Ramos (cell line): ENCODE measurements around the gene CRY1.

Source experiments
- in situ Hi-C: fragments of 300-500 bp; cut with MboI; formaldehyde crosslinking; loops from one replicate; pipeline ENCODE4 v1.14.3; 2022; ENCODE audit warnings: low sequenced_read_pairs; ENCODE audit not compliant: unreplicated experiment

Gene CRY1

DNA sequence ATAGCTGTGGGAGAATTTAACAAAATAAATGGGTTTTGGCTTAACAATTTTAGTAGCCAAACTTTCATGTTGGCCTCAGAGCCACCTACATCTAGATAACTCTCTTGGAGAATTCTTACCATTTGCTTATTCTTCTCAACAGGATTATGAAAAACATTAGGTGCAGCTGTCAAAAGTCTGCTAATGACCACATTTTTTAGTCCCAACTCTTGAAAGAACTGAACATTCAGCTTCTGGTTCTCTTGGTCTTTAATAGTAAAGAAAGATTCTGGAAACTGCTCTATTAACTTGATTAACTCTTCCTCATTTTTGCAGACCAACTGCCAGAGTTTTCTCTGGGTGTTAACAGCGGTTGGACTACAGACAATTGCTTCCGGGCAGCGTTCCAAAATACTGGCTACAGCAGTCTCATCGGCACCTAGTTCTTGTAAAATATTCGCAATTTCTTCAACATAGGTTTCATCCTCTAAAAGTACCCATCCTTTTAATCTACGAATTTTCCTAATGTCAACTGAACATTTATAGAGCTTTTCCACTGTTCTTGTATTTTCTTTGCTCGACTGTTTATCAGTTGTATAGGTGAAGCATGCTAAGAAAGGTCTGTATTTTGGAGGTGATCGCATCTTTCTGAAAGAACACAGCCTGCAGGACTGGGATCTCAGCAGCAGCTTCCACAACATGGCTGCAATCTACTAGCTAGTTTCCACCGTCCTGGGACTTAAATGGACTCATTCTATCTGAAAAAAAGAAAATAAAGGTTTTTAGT, 115.1 kb downstream of the CRY1 start:
- in situ Hi-C loops = no loop called here

DNA sequence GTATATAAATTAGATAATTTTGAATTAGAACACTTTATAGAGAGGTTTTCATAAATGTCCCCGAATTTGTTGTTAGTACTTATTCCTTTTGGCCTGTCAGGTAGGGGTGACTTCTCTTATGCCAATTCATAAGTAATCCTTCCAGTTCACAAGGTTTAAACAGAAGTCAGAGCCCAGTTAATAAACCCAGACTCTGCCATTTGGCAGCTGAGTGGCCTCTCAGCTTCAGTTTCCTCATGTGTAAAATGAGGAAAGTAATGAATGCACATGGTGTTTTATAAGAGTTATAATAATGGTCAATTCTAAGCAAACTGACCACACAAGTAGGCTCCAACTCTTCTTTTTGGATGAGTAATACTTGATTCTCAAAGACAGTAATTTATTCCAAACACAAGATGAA, 116.7 kb downstream of the CRY1 start:
- in situ Hi-C loops = no loop called here

GRCh38 chr12:106975993-106976658, 117.2 kb downstream of the CRY1 start:
- in situ Hi-C loops = no loop called here

GRCh38 chr12:106975098-106975497, 118.3 kb downstream of the CRY1 start:
- in situ Hi-C loops = no loop called here

DNA sequence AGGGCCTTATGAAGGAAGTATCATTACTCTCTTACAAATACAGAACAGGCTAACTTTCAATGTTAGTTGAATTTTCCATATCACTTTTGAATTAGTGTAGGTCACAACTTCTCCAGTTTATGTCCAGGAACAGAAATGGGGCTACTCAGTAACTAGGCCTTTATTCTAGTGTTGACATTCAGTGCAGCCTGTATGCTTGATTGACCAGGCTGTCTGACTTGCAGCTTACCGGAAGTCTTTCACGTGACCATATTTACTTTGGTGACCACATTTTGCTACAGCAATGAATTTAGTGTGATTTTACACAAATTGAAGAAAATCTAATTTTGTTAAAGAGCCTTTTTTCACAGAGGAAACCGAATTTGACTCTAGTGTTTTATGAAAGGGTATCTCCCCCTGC, 118.8 kb downstream of the CRY1 start:
- in situ Hi-C loops = loop anchor here (25.0 kb wide), 1 partner anchor 1663 kb away; the partner anchor contains the start of gene SELPLG

GRCh38 chr12:106973545-106973944, 119.8 kb downstream of the CRY1 start:
- in situ Hi-C loops = loop anchor here (25.0 kb wide), 1 partner anchor 1664 kb away; the partner anchor contains the start of gene SELPLG

DNA sequence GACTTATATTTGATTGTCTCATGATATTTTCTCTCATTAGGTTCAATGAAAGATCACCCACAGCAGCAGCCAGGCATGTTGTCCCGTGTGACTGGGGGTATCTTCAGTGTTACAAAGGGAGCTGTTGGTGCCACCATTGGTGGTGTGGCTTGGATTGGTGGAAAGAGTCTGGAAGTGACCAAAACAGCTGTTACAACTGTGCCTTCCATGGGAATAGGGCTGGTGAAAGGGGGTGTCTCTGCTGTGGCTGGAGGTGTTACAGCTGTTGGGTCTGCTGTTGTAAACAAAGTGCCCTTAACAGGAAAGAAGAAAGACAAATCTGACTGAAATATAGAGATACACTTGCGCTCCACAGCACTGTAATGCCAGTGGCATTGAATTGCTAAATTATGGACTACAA, 122.3 kb downstream of the CRY1 start:
- in situ Hi-C loops = loop anchor here (25.0 kb wide), 1 partner anchor 1666 kb away; the partner anchor contains the start of gene SELPLG

GRCh38 chr12:106964526-106964925, 128.8 kb downstream of the CRY1 start:
- in situ Hi-C loops = loop anchor here (25.0 kb wide), 1 partner anchor 1673 kb away; the partner anchor contains the start of gene SELPLG

DNA sequence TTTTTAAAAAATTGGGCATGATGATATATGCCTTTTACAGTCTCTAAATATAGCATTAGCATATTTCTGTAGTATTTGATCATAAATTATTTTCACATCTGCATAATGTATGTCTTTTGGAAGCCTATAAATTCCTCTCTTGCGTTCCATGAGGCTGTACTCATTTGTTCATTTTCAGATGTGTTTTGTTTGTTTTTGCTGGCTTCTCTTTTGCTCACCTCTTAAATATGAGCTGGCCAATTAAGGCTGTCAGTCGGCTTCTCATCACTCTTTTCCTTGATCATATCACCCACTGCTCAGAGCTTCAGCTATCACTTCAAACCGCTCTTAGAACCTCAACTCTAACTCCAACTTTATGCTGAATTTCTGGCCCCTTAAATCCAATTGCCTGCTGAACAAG, 131.1 kb downstream of the CRY1 start:
- in situ Hi-C loops = loop anchor here (25.0 kb wide), 1 partner anchor 1675 kb away; the partner anchor contains the start of gene SELPLG

GRCh38 chr12:106960443-106960842, 132.9 kb downstream of the CRY1 start:
- in situ Hi-C loops = loop anchor here (25.0 kb wide), 1 partner anchor 1677 kb away; the partner anchor contains the start of gene SELPLG

GRCh38 chr12:106957583-106957982, 135.8 kb downstream of the CRY1 start:
- in situ Hi-C loops = loop anchor here (25.0 kb wide), 1 partner anchor 1680 kb away; the partner anchor contains the start of gene SELPLG

GRCh38 chr12:106956048-106956578, 137.2 kb downstream of the CRY1 start:
- in situ Hi-C loops = loop anchor here (25.0 kb wide), 1 partner anchor 1681 kb away; the partner anchor contains the start of gene SELPLG

DNA sequence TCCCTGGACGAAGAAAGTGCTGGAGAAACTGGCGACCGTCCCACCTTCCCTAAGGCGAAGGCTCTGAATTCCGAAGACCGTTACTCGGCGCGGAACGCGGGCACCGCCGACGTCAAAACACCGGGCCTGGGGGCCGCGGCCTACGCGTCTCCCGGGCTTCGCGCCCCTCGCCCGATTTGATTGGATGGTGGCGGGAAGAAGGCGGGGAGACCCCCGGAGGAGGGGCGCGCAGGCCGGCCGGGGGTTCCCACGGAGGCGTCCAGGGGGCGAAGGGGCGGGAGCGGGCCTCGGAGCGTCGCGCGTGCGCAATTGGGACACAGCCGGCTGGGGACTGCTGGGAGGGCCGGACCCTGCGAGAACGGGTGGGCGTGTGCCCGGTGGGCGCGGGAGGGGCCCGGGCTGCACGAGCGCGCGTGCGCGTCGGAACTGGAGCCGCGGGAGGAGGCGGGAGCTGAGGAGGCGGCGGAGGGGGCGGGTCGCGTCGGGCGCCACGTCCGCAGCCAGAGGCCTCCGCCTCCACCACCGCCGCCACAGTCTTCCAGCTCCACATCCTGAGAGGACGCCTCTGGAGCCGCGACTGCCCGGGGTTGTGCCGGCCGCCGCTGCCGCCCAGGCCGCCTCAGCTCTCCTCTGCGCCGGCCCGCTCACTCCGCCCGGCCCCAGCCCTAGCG, 137.8 kb downstream of the CRY1 start, which contains the start of gene TMEM263:
Gene TMEM263, plus strand, starts transcription at position 531 of the 671 bp plus-strand sequence. CDS start 11,210 bp downstream, outside the sequence.
- in situ Hi-C loops = loop anchor here (25.0 kb wide), 1 partner anchor 1682 kb away; the partner anchor contains the start of gene SELPLG

DNA sequence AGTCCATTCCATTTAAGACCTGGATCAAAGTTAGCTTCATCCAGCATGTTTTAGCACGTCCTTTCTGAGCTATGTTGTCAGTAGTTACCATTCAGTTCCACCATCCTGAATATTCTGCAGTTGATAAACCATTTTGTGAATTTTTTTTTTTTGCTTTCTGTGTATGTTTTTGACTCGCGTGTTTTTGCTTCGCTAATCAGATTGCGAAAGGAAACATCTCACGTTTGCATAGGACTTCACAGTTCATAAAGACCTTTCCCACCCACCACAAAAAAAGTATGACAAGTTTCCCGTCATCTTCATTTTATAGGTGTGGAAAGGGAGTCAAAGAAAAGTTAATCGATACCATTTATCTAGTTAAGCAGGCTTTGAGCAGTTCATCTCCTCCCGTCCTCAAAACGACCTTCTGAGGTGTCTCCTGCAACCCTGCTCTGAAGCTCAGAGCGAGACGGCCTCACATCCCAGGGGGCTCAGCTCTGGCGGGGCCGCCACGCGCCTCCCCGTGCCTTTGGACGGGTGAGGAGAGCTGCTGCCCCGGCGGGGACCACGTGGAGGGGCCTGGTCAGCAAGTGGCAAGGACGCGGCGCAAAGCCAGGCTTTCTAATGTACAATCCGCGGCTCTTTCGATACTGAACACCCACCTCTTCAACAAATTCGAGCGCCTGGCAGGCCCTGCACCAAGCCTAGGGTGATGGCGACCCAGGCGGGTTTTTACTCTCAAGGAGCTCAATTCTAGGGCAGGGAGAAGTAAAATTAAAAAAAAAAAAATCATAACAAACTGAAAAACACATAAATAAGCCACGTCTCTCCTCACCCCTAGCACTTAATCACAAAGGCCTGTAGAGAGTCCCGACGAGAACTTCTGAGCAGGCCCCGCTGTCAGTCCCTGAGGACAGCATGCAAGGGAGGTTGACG, 138.6 kb downstream of the CRY1 start:
- in situ Hi-C loops = loop anchor here (25.0 kb wide), 1 partner anchor 1683 kb away; the partner anchor contains the start of gene SELPLG

DNA sequence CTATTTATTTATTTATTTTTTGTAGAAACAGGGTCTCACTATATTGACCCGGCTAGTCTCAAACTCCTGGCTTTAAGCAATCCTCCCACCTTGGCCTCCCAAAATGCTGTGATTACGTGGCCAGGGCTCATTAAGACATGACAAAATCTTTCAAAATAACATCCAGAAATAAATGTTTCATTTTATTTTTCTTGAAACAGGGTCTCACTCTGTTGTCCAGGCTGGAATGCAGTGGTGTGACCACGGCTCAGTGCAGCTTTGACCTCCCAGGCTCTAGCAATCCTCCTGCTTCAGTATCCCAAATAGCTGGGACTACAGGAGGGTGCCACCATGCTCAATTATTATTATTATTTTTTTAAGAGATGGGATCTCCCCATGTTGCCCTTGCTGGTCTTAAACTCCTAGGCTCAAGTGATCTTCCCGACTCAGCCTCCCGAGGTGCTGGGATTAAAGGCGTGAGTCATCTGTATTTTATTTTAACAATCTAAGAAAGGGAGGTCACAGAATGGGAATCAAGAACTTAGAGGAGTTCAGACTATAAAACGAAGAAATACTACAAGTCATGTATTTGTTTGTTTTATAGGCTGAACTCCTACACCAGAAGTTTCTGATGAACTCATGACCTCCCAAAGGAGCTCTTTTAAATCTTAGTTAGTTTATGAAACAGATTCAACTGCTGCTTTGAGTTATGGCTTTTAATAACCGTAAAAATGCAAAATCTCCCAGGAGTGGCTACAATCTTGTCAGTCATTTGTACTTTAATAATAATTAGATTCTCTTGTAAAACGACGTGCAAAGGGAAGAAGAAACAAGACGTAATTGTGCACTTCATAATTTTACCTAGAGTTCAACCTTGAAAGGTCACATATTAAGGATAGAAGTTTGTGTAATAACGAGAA, 139.7 kb downstream of the CRY1 start:
- in situ Hi-C loops = loop anchor here (25.0 kb wide), 1 partner anchor 1684 kb away; the partner anchor contains the start of gene SELPLG

DNA sequence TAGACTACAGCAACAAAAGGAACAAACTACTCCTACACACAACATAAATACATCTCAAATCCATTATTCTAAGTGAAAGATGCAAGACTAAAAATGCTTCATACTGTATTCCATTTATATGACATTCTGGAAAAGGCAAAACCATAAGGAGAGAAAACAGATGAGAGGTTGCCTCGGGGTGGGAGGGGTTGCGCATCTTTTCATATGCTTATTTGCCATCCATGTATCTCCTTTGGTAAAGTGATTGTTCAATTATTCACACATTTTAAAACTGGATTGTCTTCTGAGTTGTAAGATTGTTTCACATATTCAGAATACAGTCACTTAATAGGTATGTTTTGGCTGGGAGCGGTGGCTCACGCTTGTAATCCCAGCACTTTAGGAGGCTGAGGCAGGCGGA, 142.8 kb downstream of the CRY1 start:
- in situ Hi-C loops = loop anchor here (25.0 kb wide), 1 partner anchor 1687 kb away; the partner anchor contains the start of gene SELPLG

GRCh38 chr12:106947461-106947860, 145.9 kb downstream of the CRY1 start:
- in situ Hi-C loops = no loop called here
